HG02938 (cell line): ENCODE results near the gene CCNI2.
"Not testable (repeated sequence)": the region's sequence is repeated elsewhere in the genome, so short reads cannot be mapped to it uniquely, and the experiment has no call there.

Experiments
- ATAC-seq: cut with Tn5 transposase; IDR thresholded peaks from one replicate; pipeline ENCODE4 v1.9.1; 2021; ENCODE audit warnings: mild to moderate bottlenecking, moderate library complexity; ENCODE audit not compliant: unreplicated experiment

CCNI2 gene

DNA sequence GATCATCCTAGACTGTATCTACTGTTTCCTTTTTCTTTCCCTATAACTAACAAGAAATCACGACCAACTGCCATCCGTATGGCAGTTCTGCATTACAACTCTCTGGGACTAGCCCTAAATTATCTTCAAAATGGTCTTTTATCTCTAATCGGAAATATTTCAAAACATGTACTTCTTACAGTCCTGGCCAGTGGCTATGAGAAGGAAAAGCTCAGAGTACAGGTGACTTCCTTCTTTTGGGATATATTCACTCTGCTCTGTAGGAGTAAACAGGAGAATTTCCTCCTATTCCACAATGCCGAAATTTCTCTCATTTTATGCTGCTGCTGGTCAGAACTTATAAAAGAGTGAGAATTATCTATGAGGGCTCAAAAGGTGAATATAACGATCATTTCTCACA, 31.6 kb downstream of the CCNI2 start:
- no peak for ATAC-seq

- ATAC-seq: no peak
Observed at GRCh38 chr5:132779961-132780360, 32.7 kb downstream of the CCNI2 start.

- no peak for ATAC-seq
Observed at GRCh38 chr5:132780577-132780976, 33.4 kb downstream of the CCNI2 start.

GRCh38 chr5:132781029-132781428, 33.8 kb downstream of the CCNI2 start:
- no peak for ATAC-seq

- no peak for ATAC-seq
Observed at GRCh38 chr5:132782101-132782500, 34.9 kb downstream of the CCNI2 start.

- ATAC-seq: no peak
Observed at GRCh38 chr5:132785365-132785764, 38.1 kb downstream of the CCNI2 start.

- no peak for ATAC-seq
Observed at GRCh38 chr5:132785864-132786263, 38.6 kb downstream of the CCNI2 start.

- ATAC-seq: no peak
Observed at GRCh38 chr5:132787076-132787475, 39.9 kb downstream of the CCNI2 start.

DNA sequence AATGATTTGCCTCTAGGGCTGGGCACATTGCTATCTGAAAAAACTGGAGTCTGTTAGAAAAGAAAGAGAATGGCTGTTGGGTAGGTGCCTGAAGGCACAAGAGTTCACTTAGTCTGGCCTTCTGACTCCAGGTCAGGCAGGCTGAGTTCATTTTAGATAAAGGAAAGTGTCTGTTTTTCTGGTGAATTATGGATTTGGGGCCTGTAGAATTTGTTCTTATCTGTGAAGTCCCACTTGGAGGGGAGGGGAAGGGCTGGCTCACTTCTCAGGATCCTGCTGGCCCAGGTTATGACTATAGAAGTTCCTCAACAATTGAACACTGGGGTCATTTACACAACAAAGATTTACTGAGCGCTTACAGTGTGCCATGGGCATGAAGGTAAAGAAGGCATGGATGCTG, 41.3 kb downstream of the CCNI2 start:
- no peak for ATAC-seq

DNA sequence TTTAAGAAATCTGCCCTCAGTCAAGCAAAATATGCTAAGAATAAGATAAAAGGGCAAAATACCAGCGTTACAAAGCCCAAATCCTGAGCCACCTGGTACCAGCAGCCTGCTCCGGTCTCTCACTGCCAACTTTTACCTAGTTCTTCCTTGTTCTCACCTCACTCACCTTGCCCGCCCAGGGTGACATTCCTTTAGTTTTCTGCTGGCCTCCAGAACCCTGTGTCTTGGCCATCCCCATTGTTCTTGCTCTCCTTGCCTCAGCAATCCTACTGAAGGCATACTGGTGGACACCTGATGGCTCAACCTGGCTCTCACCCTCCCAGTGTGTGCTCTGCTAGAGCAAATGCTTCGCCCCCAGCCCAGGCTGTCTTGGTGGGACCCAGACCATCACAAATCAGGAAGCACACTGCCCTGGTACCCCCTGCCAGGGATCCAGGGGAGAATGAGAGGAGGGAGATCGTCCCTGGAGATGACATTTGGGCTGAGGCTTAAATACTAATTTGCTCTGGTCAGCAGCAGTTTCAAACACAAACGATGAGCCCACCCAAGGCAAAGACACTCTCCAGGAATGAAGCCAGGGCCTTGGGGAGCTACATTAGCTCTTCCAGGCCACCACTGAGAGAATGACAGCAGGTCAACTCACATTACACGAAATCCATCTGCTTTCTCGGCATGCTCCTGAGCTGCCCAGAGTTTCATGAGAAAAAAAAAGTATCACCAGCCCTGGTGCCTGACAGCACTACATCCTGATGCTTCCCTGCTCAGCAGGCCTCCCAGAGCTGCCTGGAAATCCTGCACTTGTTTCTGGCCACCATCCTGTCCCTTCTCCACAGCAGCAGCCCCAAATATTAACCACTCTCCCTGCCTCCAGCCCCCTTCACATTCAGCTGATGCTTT, 42.0 kb downstream of the CCNI2 start:
- ATAC-seq: no peak

- no peak for ATAC-seq
Observed at GRCh38 chr5:132790201-132790865, 43.1 kb downstream of the CCNI2 start.

- no peak for ATAC-seq
Observed at GRCh38 chr5:132791026-132791425, 43.8 kb downstream of the CCNI2 start.

- no peak for ATAC-seq
Observed at GRCh38 chr5:132797651-132798050, 50.4 kb downstream of the CCNI2 start.

- no peak for ATAC-seq
Observed at GRCh38 chr5:132799392-132799791, 52.2 kb downstream of the CCNI2 start.

DNA sequence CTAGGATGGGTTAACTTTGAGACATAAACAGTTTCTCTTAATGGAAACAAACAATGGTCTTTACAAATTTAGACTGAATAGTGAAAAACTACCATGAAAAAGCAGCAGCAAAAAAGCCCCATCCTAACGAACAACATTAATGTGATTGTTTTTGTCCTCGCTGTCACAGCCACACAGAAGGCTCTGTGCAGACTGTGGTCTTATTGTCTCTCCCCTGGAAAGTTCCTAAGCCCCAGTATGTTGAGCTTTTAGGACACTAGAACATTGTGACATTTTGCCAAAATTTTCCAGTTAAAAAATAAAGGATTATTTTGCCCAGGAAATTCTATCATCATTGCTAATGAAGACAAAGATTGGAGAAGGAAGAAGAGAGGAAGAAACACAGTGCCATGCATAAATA, 53.3 kb downstream of the CCNI2 start:
- ATAC-seq: no peak

DNA sequence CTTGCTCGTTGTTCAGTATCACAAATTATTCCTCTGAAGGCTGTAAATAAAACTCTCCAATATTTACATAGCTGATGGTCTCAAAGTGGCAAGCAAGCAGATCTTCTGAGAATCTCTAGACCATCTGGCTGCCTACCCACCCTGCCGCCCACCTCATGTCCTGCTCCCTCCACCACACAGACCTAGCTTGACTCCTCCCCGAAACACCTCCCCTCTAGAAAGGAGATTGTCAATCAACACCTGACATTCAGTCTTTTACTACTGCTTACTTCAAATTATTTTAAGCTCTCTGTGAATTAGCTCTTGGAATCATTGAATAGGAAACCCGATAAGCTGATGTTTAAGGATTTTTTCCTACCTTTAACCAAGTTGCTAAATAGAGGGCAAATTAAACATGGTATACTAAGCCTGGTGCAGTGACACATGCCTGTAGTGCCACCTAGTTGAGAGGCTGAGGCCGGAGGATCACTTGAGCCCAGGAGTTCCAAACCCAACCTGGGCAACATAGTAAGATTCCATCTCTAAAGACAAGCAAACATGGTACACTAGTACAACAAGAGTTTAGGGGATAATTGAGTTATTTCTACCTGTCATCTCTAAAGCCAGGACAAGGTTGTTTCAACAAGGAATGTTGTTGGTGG, 54.9 kb downstream of the CCNI2 start:
- ATAC-seq: no peak

- ATAC-seq: not testable (repeated sequence)
Observed at GRCh38 chr5:132802685-132803066, 55.5 kb downstream of the CCNI2 start.
